OCI-M1 (cell line): Measurements from ENCODE around the gene GSTCD.
"Not testable (repeated sequence)": the region's sequence is repeated elsewhere in the genome, so short reads cannot be mapped to it uniquely, and the experiment has no call there.

ENCODE experiments used
- DNase-seq: peaks from one replicate; lab custom pipeline; 2025; lab: John Stamatoyannopoulos, UW

Gene GSTCD

GRCh38 chr4:105808030-105808749, 99.6 kb downstream of the GSTCD start:
- no peak for DNase-seq

GRCh38 chr4:105808750-105809041, 100.1 kb downstream of the GSTCD start:
- DNase-seq = no peak

GRCh38 chr4:105815701-105816100, 107.1 kb downstream of the GSTCD start:
- no peak for DNase-seq

GRCh38 chr4:105822061-105822460, 113.5 kb downstream of the GSTCD start:
- DNase-seq = no peak

GRCh38 chr4:105828074-105828473, 119.5 kb downstream of the GSTCD start:
- no peak for DNase-seq

- no peak for DNase-seq
Measured at GRCh38 chr4:105831189-105831588, 122.6 kb downstream of the GSTCD start.

- DNase-seq = no peak
Measured at GRCh38 chr4:105835177-105835576, 126.6 kb downstream of the GSTCD start.

GRCh38 chr4:105836537-105836936, 128.0 kb downstream of the GSTCD start:
- DNase-seq = no peak

GRCh38 chr4:105837037-105837436, 128.5 kb downstream of the GSTCD start:
- DNase-seq = no peak

GRCh38 chr4:105838082-105838481, 129.5 kb downstream of the GSTCD start:
- DNase-seq = no peak

- no peak for DNase-seq
Measured at GRCh38 chr4:105840426-105841174, 132.0 kb downstream of the GSTCD start.

- no peak for DNase-seq
Measured at GRCh38 chr4:105843941-105844340, 135.4 kb downstream of the GSTCD start.

- no peak for DNase-seq
Measured at GRCh38 chr4:105845559-105845958, 137.0 kb downstream of the GSTCD start.

- not testable (repeated sequence) for DNase-seq
Measured at GRCh38 chr4:105848359-105848758, 139.8 kb downstream of the GSTCD start.

GRCh38 chr4:105851196-105851595, 142.6 kb downstream of the GSTCD start:
- DNase-seq = no peak

- not testable (repeated sequence) for DNase-seq
Measured at GRCh38 chr4:105852230-105852629, 143.6 kb downstream of the GSTCD start.

GRCh38 chr4:105858466-105859040, 150.0 kb downstream of the GSTCD start:
- no peak for DNase-seq

GRCh38 chr4:105859233-105859632, 150.6 kb downstream of the GSTCD start:
- peak; percentile 9 for DNase-seq

- DNase-seq = no peak
Measured at GRCh38 chr4:105870963-105871362, 162.4 kb downstream of the GSTCD start.

- DNase-seq = no peak
Measured at GRCh38 chr4:105871997-105872396, 163.4 kb downstream of the GSTCD start.

- no peak for DNase-seq
Measured at GRCh38 chr4:105875233-105875632, 166.6 kb downstream of the GSTCD start.

- no peak for DNase-seq
Measured at GRCh38 chr4:105878668-105879067, 170.1 kb downstream of the GSTCD start.

GRCh38 chr4:105887508-105887907, 178.9 kb downstream of the GSTCD start:
- DNase-seq = no peak
